NT2/D1 (cell line): ENCODE results near the gene FOXD2.

ENCODE experiments used
- YY1 ChIP-seq: IDR thresholded peaks from 2 replicates; pipeline ENCODE4 v1.6.1; 2011; ENCODE audit not compliant: insufficient read length, insufficient read depth
- ZNF274 ChIP-seq: IDR thresholded peaks from 2 replicates; pipeline ENCODE4 v1.6.1; 2011; ENCODE audit warnings: mild to moderate bottlenecking, low read depth, low read length

DNA sequence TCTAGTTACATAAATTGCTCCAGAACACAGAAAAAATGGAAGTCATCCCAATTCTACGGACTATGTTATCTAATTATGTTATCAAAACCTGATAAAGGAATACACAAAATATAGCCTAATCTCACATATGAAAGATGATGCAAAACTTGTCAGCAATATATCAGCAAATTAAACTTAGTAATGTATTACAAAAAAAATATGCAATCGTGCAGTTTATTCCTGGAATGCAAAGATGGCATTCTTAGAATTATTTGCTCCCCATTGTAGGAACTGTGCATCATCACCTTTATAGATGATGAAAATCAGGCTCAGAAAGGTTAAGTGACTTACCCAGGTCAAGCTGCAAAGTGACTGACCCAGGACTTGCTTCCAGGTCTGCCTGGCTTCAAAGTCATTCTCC, 14.0 kb upstream of the FOXD2 start:
- TF ChIP-seq ZNF274 (no peak), YY1 (no peak)
